GM10248 (cell line): ENCODE measurements around the gene TRDN.

ENCODE experiments used
- CTCF ChIA-PET: fragments of 300-600 bp; sonication (Branson Sonifier 250); formaldehyde crosslinking; extraction: SDS; loops from one replicate; lab custom pipeline; 2021; ENCODE audit warnings: antibody characterized with exemption; lab: Yijun Ruan, JAX
- POLR2A ChIA-PET: fragments of 350-650 bp; sonication (Branson Sonifier 250); formaldehyde crosslinking; extraction: SDS; loops from one replicate; lab custom pipeline; 2020; ENCODE audit warnings: antibody characterized with exemption; lab: Yijun Ruan, JAX
- DNase-seq: peaks from one replicate; pipeline ENCODE4 v3.0.0; 2012; ENCODE audit errors: extremely low spot score
- TF ChIP-seq, protein P1 (sequence below): IDR thresholded peaks from 2 replicates; pipeline ENCODE4 v1.5.1; 2012; ENCODE audit warnings: mild to moderate bottlenecking, low read depth; ENCODE audit errors: extremely low read depth, missing control alignments, control extremely low read depth

TRDN gene

GRCh38 chr6:123598011-123598410, 38.7 kb downstream of the TRDN start:
- ChIA-PET CTCF (no interaction called here), POLR2A (no interaction called here)
- TF ChIP-seq, protein P1, sequence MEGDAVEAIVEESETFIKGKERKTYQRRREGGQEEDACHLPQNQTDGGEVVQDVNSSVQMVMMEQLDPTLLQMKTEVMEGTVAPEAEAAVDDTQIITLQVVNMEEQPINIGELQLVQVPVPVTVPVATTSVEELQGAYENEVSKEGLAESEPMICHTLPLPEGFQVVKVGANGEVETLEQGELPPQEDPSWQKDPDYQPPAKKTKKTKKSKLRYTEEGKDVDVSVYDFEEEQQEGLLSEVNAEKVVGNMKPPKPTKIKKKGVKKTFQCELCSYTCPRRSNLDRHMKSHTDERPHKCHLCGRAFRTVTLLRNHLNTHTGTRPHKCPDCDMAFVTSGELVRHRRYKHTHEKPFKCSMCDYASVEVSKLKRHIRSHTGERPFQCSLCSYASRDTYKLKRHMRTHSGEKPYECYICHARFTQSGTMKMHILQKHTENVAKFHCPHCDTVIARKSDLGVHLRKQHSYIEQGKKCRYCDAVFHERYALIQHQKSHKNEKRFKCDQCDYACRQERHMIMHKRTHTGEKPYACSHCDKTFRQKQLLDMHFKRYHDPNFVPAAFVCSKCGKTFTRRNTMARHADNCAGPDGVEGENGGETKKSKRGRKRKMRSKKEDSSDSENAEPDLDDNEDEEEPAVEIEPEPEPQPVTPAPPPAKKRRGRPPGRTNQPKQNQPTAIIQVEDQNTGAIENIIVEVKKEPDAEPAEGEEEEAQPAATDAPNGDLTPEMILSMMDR = no peak
- DNase-seq = peak; percentile 7

- no peak for DNase-seq
- CTCF ChIA-PET = no interaction called here
- TF ChIP-seq, protein P1 = no peak
- POLR2A ChIA-PET = no interaction called here
These were observed 42.0 kb downstream of the TRDN start for GRCh38 chr6:123594776-123595175.

GRCh38 chr6:123592426-123592825, 44.3 kb downstream of the TRDN start:
- POLR2A ChIA-PET = no interaction called here
- CTCF ChIA-PET = no interaction called here
- TF ChIP-seq, protein P1 = no peak
- no peak for DNase-seq

DNA sequence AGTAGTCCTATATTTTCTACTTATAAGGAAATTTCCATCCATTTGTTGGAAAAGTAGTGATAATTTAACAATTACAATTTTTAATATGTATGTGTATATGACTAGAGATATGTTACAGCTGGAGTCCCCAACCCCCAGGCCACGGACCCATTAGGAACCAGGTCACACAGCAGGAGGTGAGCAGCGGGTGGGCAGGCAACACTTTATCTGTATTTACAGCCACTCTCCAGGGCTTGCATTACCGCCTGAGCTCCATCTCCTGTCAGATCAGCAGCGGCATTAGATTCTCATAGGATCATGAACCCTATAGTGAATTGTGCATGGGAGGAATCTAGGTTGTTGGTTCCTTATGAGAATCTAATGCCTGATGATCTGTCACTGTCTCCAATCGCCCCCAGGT, 46.8 kb downstream of the TRDN start:
- TF ChIP-seq, protein P1 = no peak
- CTCF ChIA-PET = no interaction called here
- DNase-seq = no peak
- POLR2A ChIA-PET = no interaction called here

- CTCF ChIA-PET = no interaction called here
- POLR2A ChIA-PET = no interaction called here
- TF ChIP-seq, protein P1 = no peak
- no peak for DNase-seq
These were observed 47.4 kb downstream of the TRDN start for GRCh38 chr6:123589317-123589716.

DNA sequence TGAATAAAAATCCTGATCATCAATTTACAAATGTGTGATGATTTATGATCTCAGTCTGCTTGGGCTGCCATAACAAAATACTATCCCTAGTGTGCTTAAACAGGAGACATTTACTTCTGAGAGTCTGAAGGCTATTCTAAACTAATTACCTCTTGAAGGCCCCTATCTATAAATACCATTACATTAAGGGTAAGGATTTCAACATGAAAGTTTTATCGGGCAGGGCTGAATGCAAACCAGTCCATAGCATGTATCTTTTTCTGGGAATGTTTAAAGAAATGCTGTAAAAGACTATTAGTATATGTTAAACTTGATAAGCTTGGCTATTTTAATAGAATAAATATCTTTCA, 48.2 kb downstream of the TRDN start:
- DNase-seq = no peak
- TF ChIP-seq, protein P1 = no peak
- POLR2A ChIA-PET = no interaction called here
- CTCF ChIA-PET = no interaction called here
